Measurements from ENCODE around the gene SFXN4.
"Not testable (repeated sequence)": the region's sequence is repeated elsewhere in the genome, so short reads cannot be mapped to it uniquely, and the experiment has no call there.

The SFXN4 gene

DNA sequence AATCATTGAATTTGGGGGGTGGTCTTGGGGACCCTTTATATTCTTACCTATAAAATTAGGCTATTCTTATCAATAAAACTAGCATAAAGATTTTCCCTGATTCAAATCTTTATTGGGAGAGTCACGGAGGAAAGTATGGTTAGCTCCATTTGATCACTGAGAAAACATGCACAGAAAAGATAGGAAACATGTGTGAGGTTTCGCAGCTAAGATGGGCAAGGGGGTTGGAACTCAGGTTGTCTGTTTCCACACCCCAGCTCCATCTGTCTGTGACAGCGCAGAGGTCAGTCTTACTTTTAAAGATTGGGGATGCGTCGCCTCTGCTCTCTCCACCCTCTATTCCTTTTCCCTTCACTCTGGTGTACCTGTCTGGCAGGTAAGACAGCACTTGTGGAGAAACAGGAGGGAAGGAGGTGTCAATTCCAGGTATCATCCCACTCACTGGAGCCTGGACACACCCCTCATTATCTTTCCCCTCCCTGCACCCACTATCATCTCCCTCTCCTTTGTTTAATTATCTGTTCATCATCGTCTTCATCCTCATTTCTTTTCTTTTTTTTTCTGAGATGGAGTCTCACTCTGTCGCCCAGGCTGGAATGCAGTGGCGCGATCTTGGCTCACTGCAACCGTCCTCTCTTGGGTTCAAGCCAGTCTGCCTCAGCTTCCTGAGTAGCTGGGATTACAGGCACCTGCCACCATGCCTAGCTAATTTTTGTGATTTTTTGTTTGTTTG, 64.0 kb downstream of the SFXN4 start:
- Histone ChIP-seq H3K27me3 (ENCODE audit: control insufficient read depth, insufficient read depth, low read length) (no peaks in the 10 kb centered on the region), H3K4me1 (ENCODE audit: control insufficient read depth, insufficient read depth, low read length) (peaks cover 6% of the 10 kb centered on the region), H3K36me3 (ENCODE audit: control insufficient read depth, insufficient read depth, low read length) (no peaks in the 10 kb centered on the region), H3K9ac (ENCODE audit: low read depth, low read length) (no peak overlapping the region), H3K4me3 (ENCODE audit: low read depth, low read length) (no peak overlapping the region), H3K9me3 (ENCODE audit: control insufficient read depth, insufficient read depth, low read length) (no peaks in the 10 kb centered on the region)

GRCh38 chr10:119100434-119101238, 64.9 kb downstream of the SFXN4 start:
- no peak overlapping the region for H3K9ac ChIP-seq (ENCODE audit: low read depth, low read length)

GRCh38 chr10:119098576-119098975, 66.9 kb downstream of the SFXN4 start:
- Histone ChIP-seq H3K9ac (ENCODE audit: low read depth, low read length) (no peak overlapping the region), H3K4me1 (ENCODE audit: control insufficient read depth, insufficient read depth, low read length) (peaks cover 3% of the 10 kb centered on the region), H3K4me3 (ENCODE audit: low read depth, low read length) (no peak overlapping the region), H3K27me3 (ENCODE audit: control insufficient read depth, insufficient read depth, low read length) (no peaks in the 10 kb centered on the region), H3K36me3 (ENCODE audit: control insufficient read depth, insufficient read depth, low read length) (no peaks in the 10 kb centered on the region), H3K9me3 (ENCODE audit: control insufficient read depth, insufficient read depth, low read length) (no peaks in the 10 kb centered on the region)

More at GRCh38 chr10:119100434-119101238, 64.9 kb downstream of the SFXN4 start:
- H3K4me3 ChIP-seq (ENCODE audit: low read depth, low read length), result no peak overlapping the region
- H3K9me3 ChIP-seq (ENCODE audit: control insufficient read depth, insufficient read depth, low read length), result no peaks in the 10 kb centered on the region
- H3K27me3 ChIP-seq (ENCODE audit: control insufficient read depth, insufficient read depth, low read length), result no peaks in the 10 kb centered on the region
- H3K36me3 ChIP-seq (ENCODE audit: control insufficient read depth, insufficient read depth, low read length), result no peaks in the 10 kb centered on the region
- peaks cover 6% of the 10 kb centered on the region for H3K4me1 ChIP-seq (ENCODE audit: control insufficient read depth, insufficient read depth, low read length)

- H3K4me1 ChIP-seq (ENCODE audit: control insufficient read depth, insufficient read depth, low read length), result not testable (repeated sequence)
Measured at GRCh38 chr10:119096641-119097415, 68.7 kb downstream of the SFXN4 start.

GRCh38 chr10:119095640-119096039, 69.9 kb downstream of the SFXN4 start:
- Histone ChIP-seq H3K4me1 (ENCODE audit: control insufficient read depth, insufficient read depth, low read length) (no peaks in the 10 kb centered on the region), H3K36me3 (ENCODE audit: control insufficient read depth, insufficient read depth, low read length) (no peaks in the 10 kb centered on the region), H3K9me3 (ENCODE audit: control insufficient read depth, insufficient read depth, low read length) (no peaks in the 10 kb centered on the region), H3K27me3 (ENCODE audit: control insufficient read depth, insufficient read depth, low read length) (no peaks in the 10 kb centered on the region), H3K4me3 (ENCODE audit: low read depth, low read length) (no peak overlapping the region), H3K9ac (ENCODE audit: low read depth, low read length) (no peak overlapping the region)

More at GRCh38 chr10:119096641-119097415, 68.7 kb downstream of the SFXN4 start:
- H3K9ac ChIP-seq (ENCODE audit: low read depth, low read length); H3K36me3 ChIP-seq (ENCODE audit: control insufficient read depth, insufficient read depth, low read length); H3K4me3 ChIP-seq (ENCODE audit: low read depth, low read length); H3K9me3 ChIP-seq (ENCODE audit: control insufficient read depth, insufficient read depth, low read length); H3K27me3 ChIP-seq (ENCODE audit: control insufficient read depth, insufficient read depth, low read length): not testable (repeated sequence)

DNA sequence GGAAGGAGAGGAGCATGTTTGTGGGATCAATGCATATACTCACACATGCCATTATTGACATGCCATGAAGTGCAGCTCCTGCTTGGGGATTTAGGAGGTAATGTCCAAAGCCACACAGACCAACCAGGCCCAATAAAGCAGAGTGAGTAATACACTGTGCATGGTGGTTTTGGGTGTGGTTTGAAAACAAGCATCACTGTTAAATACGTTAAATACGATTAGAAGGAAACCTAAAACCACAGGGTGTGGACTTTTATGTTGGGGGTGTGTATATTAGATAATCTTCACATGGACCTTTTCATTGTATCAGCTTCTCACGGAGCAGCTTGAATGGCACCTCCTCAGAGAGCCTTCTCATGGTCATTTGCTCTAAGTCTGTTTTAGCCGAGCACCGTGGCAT, 74.5 kb downstream of the SFXN4 start:
- Histone ChIP-seq H3K36me3 (ENCODE audit: control insufficient read depth, insufficient read depth, low read length) (no peaks in the 10 kb centered on the region), H3K4me3 (ENCODE audit: low read depth, low read length) (no peak overlapping the region), H3K9me3 (ENCODE audit: control insufficient read depth, insufficient read depth, low read length) (no peaks in the 10 kb centered on the region), H3K9ac (ENCODE audit: low read depth, low read length) (no peak overlapping the region), H3K27me3 (ENCODE audit: control insufficient read depth, insufficient read depth, low read length) (no peaks in the 10 kb centered on the region), H3K4me1 (ENCODE audit: control insufficient read depth, insufficient read depth, low read length) (no peaks in the 10 kb centered on the region)
